Liver (tissue), 9 donors: ENCODE data around the gene SRCAP. TPM values are rescaled to one million over a fixed set of nuclear protein-coding genes. Genes with fewer than 3 reads are reported as not detected.

ENCODE experiments used
- DNase-seq: peaks from one replicate; pipeline ENCODE4 v3.0.0-alpha.2; 2017; ENCODE audit warnings: low spot score
- H3K27ac ChIP-seq, 2 donors: one replicate each; pipeline ENCODE4 v1.7.0; 2013; ENCODE audit warnings: inconsistent platforms in 2 of 2, low read length in 2 of 2, control low read depth in 1 of 2, low read depth in 1 of 2, mild to moderate bottlenecking in 1 of 2
- H3K27me3 ChIP-seq, 4 donors: one replicate each; pipeline versions ENCODE4 v1.6.1 to v1.7.0; 2013; ENCODE audit warnings: low read length in 3 of 4, inconsistent platforms in 1 of 4, mild to moderate bottlenecking in 1 of 4, moderate library complexity in 1 of 4; ENCODE audit not compliant: control insufficient read depth in 4 of 4, insufficient read depth in 4 of 4
- H3K36me3 ChIP-seq, 4 donors: one replicate each; pipeline versions ENCODE4 v1.6.1 to v1.7.0; 2013; ENCODE audit warnings: low read length in 3 of 4, mild to moderate bottlenecking in 3 of 4, low read depth in 1 of 4, moderate library complexity in 1 of 4; ENCODE audit not compliant: control insufficient read depth in 4 of 4, insufficient read depth in 3 of 4
- H3K4me1 ChIP-seq, 4 donors: one replicate each; pipeline versions ENCODE4 v1.6.1 to v1.7.0; 2013; ENCODE audit warnings: low read length in 3 of 4, mild to moderate bottlenecking in 3 of 4, moderate library complexity in 1 of 4; ENCODE audit not compliant: control insufficient read depth in 4 of 4, insufficient read depth in 4 of 4
- H3K4me3 ChIP-seq, 3 donors: one replicate each; pipeline versions ENCODE4 v1.6.1 to v1.7.0; 2013; ENCODE audit warnings: low read length in 3 of 3, control low read depth in 1 of 3, low read depth in 1 of 3, mild to moderate bottlenecking in 1 of 3
- H3K9ac ChIP-seq, 2 donors: one replicate each; pipeline ENCODE4 v1.7.0; 2013; ENCODE audit warnings: low read length in 2 of 2, mild to moderate bottlenecking in 2 of 2, moderate library complexity in 2 of 2, control low read depth in 1 of 2, low read depth in 1 of 2
- H3K9me3 ChIP-seq, 4 donors: one replicate each; pipeline versions ENCODE4 v1.6.1 to v1.7.0; 2013; ENCODE audit warnings: low read length in 3 of 4; ENCODE audit not compliant: control insufficient read depth in 4 of 4
- ATF3 ChIP-seq: IDR thresholded peaks from 2 replicates; pipeline ENCODE4 v1.6.1; 2016; ENCODE audit warnings: antibody characterized with exemption
- CTCF ChIP-seq: fragments of 150-350 bp; IDR thresholded peaks from 2 replicates; pipeline ENCODE4 v1.5.1; 2017; ENCODE audit warnings: improper control_type of control experiment, low read depth, low read length; ENCODE audit not compliant: missing input control
- EGR1 ChIP-seq, 2 donors: IDR thresholded peaks; 2 replicates each; pipeline ENCODE4 v1.6.1; 2016 to 2018; ENCODE audit warnings: antibody characterized with exemption in 2 of 2, low read depth in 2 of 2
- FOXA1 ChIP-seq: IDR thresholded peaks from 2 replicates; pipeline ENCODE4 v1.6.1; 2016; ENCODE audit warnings: antibody characterized with exemption
- FOXA2 ChIP-seq: IDR thresholded peaks from 2 replicates; pipeline ENCODE4 v1.6.1; 2016; ENCODE audit warnings: antibody characterized with exemption
- GABPA ChIP-seq, 2 donors: IDR thresholded peaks in 1 of 2; conservative IDR thresholded peaks in 1 of 2; 2 replicates each; pipeline ENCODE4 v1.6.1; 2016; ENCODE audit warnings: antibody characterized with exemption in 2 of 2, mild to moderate bottlenecking in 1 of 2, moderate library complexity in 1 of 2
- HNF4A ChIP-seq, 2 donors: conservative IDR thresholded peaks; 2 replicates each; pipeline ENCODE4 v1.6.1; 2016; ENCODE audit warnings: antibody characterized with exemption in 2 of 2, mild to moderate bottlenecking in 2 of 2
- JUND ChIP-seq, 2 donors: IDR thresholded peaks; 2 replicates each; pipeline ENCODE4 v1.6.1; 2016; ENCODE audit warnings: antibody characterized with exemption in 2 of 2
- MAX ChIP-seq: IDR thresholded peaks from 2 replicates; pipeline ENCODE4 v1.6.1; 2016; ENCODE audit warnings: antibody characterized with exemption
- NR2F2 ChIP-seq: IDR thresholded peaks from 2 replicates; pipeline ENCODE4 v1.6.1; 2016; ENCODE audit warnings: antibody characterized with exemption
- RAD21 ChIP-seq, 2 donors: IDR thresholded peaks; 2 replicates each; pipeline ENCODE4 v1.6.1; 2016; ENCODE audit warnings: antibody characterized with exemption in 2 of 2, mild to moderate bottlenecking in 2 of 2
- REST ChIP-seq: IDR thresholded peaks from 2 replicates; pipeline ENCODE4 v1.6.1; 2016; ENCODE audit warnings: antibody characterized with exemption, mild to moderate bottlenecking
- RXRA ChIP-seq, 2 donors: IDR thresholded peaks; 2 replicates each; pipeline ENCODE4 v1.6.1; 2017 to 2018; ENCODE audit warnings: antibody characterized with exemption in 2 of 2, mild to moderate bottlenecking in 1 of 2
- SP1 ChIP-seq: IDR thresholded peaks from 2 replicates; pipeline ENCODE4 v1.6.1; 2018; ENCODE audit warnings: antibody characterized with exemption, mild to moderate bottlenecking
- TAF1 ChIP-seq: conservative IDR thresholded peaks from 2 replicates; pipeline ENCODE4 v1.6.1; 2016; ENCODE audit warnings: antibody characterized with exemption, mild to moderate bottlenecking
- YY1 ChIP-seq: IDR thresholded peaks from 2 replicates; pipeline ENCODE4 v1.6.1; 2016; ENCODE audit warnings: antibody characterized with exemption, mild to moderate bottlenecking
- ZBTB33 ChIP-seq: IDR thresholded peaks from 2 replicates; pipeline ENCODE4 v1.6.1; 2016; ENCODE audit warnings: antibody characterized with exemption
- WGBS: extraction: QIAGEN DNeasy Blood & Tissue Kit; methylation state at CpG from one replicate; pipeline ENCODE4 v1.1.7; 2013; 5-methylcytosine and 5-hydroxymethylcytosine counted together
- polyA plus RNA-seq, 2 donors: library from polyadenylated mRNA; stranded (reverse) in 1 of 2; unstranded in 1 of 2; fragments of 200-250 nt in 1 of 2; fragments of >200 nt in 1 of 2; fragmentation: Nextera tagmentation in 1 of 2; extraction: Ambion mirVana in 1 of 2; gene quantifications; one replicate each; pipeline versions ENCODE4 v1.2.1 to v1.2.3, GENCODE V29; 2013 to 2015
- total RNA-seq, 2 donors: library from RNA; depleted of rRNA; stranded (reverse); fragments of >200 nt; gene quantifications; one replicate each; pipeline ENCODE4 v1.2.3, GENCODE V29; 2014
- donor health status: healthy.
- donor health status: healthy.
- donor health status: healthy.
- donor health status: healthy.
- donor health status: healthy.

Gene SRCAP
- total and polyA plus RNA-seq, 4 donors = 7.6 to 27.7 (median 17.7) TPM

GRCh38 chr16:30767767-30768465 lies 68.9 kb downstream of the SRCAP start:
- Histone ChIP-seq H3K9me3 (no peaks in the 10 kb centered on the region), H3K27ac (no peak overlapping the region), H3K36me3 (peaks cover 44 to 91% (median 74%) of the 10 kb centered on the region in 4 donors), H3K4me1 (peaks cover 0 to 14% (median 10%) of the 10 kb centered on the region in 4 donors), H3K4me3 (no peak overlapping the region), H3K9ac (no peak overlapping the region), H3K27me3 (no peaks in the 10 kb centered on the region)
- 93% methylated on average over 18 of the region's 18 CpGs for WGBS
- DNase-seq = no peak
- TF ChIP-seq JUND (IDR thresholded peaks at IDR 0.05) (no peak), TAF1 (no peak), HNF4A (conservative IDR thresholded peaks at IDR 0.05) (no peak), FOXA2 (no peak), REST (no peak), FOXA1 (no peak), CTCF (no peak), EGR1 (IDR thresholded peaks at IDR 0.05; ENCODE audit: low read depth in 2 of 2) (no peak), GABPA (IDR thresholded peaks at IDR 0.05 in 1 of 2, conservative IDR thresholded peaks at IDR 0.05 in 1 of 2) (no peak), RAD21 (IDR thresholded peaks at IDR 0.05) (no peak), MAX (no peak), ATF3 (no peak), ZBTB33 (no peak), YY1 (no peak), NR2F2 (no peak), SP1 (no peak), RXRA (IDR thresholded peaks at IDR 0.05) (no peak)
